Stimulated activated CD4-positive, alpha-beta T cell treated with anti-CD3 and anti-CD28 coated beads, Interleukin-4, amount 100 ng/mL, for 48 hours (primary cell): ENCODE data around the gene ZNF670.

Experiments
- DNase-seq, 2 donors: peaks; one replicate each; pipeline ENCODE4 v3.0.0-alpha.2; 2020; ENCODE audit warnings: low read depth in 2 of 2

Gene ZNF670

DNA sequence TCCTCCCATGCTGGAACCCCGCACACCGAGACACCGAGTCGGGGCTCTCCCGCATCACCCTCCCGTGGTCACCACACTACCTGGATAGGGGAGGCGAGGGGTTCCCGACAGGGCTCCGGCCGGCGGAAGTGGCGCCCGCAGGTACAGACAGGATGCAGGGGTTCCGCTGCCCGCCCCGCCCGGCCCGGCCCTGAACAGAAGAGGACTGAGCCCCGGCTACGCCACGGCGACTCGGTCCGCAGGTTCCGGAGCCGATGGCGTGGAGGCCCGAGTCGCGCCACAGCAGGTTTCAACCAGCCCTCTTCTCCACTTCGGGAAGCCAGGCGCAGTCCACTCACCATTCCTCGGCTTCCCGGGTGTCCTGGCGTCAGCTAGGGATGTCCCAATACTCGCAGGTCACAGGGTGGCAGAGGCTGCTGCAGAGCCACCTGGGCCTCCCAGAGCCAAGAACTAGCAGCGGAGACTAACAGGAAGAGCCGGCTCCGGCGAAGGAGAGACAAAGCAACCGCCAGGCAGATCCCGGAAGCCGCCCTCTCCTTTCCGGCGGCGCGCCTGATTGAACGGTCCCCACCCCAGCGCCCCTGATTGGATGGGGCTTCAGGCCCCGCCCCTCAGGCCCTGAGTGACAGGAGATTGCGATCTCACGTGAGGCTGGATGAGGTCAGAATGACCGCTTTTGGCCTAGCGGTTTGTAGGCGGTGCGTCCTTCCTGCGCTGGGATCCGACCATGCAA, 25.4 kb upstream of the ZNF670 start, which contains the start of gene ZNF669:
Gene ZNF669 (minus strand): TSS at position 498 of the 733 bp plus-strand sequence. CDS start 157 bp downstream, at position 341.
- DNase-seq, result peak; percentile 91 to 92

DNA sequence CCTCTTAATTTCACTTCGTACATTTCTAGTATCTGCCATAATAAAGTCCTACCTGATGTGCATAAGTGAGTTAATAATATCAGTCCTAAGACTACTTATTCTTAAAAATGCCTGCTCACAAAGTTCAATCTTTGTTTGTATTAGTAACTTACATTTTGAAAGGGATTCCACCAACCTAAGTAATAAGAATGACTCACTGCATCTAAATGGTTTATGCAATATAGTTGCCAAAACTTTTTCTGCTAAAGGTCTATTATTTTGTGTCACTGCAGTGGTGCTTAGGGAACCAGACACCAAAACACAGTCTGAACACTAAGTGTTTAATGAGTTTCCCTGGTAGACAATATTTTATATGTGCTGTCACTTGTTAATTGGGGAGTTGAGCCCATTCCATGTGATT, 23.8 kb upstream of the ZNF670 start:
- DNase-seq, result no peak

DNA sequence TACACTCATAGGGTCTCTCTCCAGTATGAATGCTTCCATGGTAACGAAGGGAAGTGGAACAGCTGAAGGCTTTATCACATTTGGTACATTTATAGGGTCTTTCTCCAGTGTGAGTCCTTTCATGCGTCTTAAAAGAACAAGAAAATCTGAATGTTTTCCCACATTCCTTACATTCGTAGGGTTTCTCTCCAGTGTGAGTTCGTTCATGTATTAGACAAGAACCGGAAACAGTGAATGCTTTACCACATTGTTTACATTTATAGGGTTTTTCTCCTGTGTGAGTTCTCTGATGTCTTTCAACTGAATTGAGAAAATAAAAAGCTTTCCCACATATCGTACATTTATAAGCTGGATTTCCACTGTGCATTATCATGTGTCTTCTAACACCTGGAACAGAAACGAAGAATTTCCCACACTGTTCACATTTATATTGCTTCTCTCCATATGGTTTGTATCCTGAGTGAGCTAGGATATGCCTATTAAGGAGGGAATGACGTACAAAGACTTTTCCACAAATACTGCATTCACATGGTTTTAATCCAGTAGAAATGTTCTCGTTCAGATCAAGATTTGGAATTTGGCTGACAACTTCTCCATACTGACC, 22.2 kb upstream of the ZNF670 start:
- DNase-seq, result no peak

DNA sequence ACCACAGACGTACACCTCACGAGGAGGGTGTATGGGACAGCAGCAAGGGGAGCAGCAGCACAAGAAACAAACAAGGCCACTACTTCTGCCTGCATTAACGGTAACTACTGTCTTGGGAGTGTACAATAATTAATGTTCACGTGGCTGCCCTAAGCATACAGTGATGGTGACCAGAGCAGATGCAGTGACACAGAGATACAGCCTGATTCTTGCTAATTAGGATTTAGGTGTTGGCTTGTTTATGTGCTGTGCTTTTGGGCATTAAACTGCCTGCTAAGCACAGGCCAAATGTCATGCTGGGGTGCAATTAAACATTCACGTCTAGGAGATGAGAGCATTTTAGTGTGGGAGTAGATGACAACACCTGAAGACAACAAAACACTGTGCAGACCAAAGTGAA, 18.3 kb upstream of the ZNF670 start:
- no peak for DNase-seq

DNA sequence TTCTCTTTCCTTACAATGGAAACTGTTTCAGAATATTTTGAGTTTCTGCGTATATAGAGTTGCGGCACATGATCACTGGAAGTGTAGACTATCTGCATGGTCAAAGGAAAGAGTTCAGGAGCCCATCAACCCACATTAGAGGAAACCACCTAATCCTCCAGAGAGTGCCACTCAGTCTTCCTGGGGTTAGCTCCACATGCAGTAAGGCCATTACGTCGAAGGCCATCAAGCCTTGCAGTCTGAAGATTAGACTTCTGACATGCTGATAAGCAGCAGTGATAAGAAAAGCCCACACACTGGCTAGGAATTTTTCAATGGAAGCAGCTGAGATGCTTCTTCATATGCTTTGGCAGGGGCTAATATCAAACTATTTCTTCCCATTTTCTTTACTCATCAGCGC, 17.9 kb upstream of the ZNF670 start:
- no peak for DNase-seq

GRCh38 chr1:247096112-247096511, 17.5 kb upstream of the ZNF670 start:
- DNase-seq, result no peak

DNA sequence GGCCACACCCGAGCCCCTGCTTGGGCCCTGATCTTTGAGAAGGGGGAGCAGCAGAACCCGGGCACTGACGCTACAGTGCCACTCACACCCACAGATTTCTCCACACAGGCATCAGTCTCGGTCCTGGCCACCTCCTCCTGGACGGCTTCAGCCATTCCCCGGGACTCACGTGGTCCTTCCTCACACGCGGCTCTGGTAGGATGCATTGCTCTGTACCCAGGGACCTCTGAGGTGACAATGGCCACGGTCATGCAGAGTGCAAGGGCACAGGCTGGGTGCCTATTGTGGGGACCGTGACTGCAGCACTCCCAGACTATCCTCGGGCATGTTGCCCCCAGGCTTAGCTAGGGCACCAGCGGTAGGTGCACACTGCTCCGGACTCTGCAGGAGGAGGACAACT, 11.8 kb upstream of the ZNF670 start:
- DNase-seq, result no peak

DNA sequence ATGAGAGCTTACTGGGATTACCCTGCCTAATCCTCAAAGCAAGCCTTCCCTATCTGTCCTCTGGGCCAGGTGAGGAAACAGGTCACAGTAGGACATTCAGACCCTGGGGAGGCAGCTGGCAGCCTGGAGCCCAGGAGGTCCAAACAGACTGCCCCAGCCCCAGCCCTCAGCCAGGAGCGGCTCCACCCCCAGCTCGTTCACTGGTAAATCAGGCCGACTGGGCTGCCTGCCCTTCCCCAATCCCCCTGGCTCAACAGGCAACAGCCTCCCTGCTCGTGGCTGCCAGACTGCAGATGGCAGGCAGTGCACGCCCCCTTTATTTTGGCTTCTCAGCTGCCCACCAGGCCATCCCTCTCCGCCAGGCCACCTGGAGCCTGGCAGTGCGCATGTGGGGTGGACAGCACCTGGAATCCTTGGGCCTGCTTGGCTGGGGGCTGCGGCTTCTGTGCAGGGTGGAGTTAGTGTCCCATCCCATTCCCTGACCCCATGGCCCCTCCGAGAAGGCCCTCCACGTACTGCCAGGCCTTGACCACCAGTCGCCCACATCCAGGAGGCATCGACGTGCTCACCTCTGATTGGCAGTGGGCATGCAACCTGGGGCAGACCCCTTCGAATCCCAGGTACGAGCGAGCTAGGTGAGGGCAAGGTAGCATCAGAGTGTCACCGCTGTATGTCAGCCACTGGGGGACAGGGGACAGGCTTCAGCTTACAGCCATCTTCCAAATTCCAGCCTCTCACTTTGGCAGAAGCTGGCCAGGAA, 11.2 kb upstream of the ZNF670 start:
- no peak for DNase-seq

GRCh38 chr1:247088967-247089366, 10.4 kb upstream of the ZNF670 start:
- DNase-seq, result no peak

GRCh38 chr1:247087256-247087655, 8.6 kb upstream of the ZNF670 start:
- no peak for DNase-seq

- no peak for DNase-seq
Observed at GRCh38 chr1:247085310-247085709, 6.7 kb upstream of the ZNF670 start.

DNA sequence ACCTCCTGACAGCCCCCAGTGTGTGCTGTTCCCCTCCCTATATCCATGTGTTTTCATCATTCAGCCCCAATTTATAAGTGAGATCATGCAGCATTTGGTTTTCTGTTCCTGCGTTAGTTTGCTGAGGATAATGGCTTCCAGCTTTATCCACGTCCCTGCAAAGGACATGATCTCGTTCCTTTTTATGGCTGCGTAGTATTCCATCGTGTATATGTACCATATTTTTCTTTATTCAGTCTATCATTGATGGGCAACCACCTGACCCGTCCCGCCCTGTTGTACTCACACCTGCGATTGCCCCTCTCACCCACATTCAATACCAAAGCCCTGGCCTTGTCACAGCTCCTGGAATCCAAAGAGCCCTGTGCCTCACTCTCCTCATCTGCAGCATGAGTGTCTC, 6.2 kb upstream of the ZNF670 start:
- DNase-seq, result no peak

DNA sequence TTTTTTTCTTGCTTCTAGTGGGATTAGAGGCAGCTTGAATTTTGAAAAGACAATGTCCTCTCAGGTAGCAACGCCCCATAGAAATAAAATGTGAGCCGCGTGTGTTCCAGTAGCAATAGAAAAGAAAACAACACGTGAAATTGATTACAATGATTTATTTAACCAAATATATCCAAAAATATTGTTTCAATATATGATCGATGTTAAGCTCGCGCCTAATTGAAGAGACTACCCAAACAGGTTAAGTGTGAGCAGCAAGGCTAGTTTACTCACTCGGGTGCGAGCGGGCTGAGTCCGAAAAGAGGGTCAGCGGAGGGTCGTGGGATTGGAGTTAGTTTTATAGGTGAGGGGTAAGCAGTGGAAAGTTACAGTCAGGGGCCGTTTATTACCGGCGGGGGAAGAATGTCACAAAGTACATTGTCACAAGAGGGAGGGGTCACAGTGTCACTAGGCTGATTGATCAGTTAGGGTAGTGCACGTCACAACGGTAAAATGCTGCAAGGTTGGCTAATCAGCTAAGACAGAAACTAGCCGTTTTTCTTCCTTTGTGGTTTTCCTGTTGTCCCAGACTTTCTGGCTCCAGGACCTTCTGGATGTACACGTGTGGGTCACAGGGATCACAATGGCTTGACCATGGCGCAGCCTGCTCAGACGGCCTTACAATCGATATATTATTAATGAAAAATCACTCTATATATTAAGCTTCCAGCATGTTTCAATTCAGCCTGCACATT, 697 bp upstream of the ZNF670 start:
- DNase-seq, result no peak

GRCh38 chr1:247077876-247078257, 744 bp downstream of the ZNF670 start:
- DNase-seq, result no peak

- DNase-seq, result no peak
Observed at GRCh38 chr1:247077213-247077612, 1.4 kb downstream of the ZNF670 start.

GRCh38 chr1:247070645-247071044, 8.0 kb downstream of the ZNF670 start:
- DNase-seq, result no peak

GRCh38 chr1:247064304-247064703, 14.3 kb downstream of the ZNF670 start:
- no peak for DNase-seq

GRCh38 chr1:247060771-247061170, 17.8 kb downstream of the ZNF670 start:
- DNase-seq, result no peak

DNA sequence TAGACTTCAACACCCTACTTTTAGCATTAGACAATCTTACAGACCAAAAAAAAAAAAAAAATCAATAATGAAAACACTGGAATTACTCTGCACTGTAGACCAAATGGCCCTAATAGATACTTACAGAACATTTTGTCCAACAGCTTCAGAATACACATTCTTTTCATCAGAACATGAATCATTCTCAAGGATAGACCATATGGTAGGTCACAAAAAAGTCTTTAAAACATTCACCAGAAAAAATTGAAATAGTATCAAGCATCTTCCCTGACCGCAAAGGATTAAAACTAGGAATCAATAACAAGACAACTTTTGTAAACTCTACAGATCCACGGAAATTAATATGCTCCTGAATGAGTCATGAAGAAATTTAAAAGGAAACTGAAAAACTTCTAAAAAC, 22.5 kb downstream of the ZNF670 start:
- no peak for DNase-seq

DNA sequence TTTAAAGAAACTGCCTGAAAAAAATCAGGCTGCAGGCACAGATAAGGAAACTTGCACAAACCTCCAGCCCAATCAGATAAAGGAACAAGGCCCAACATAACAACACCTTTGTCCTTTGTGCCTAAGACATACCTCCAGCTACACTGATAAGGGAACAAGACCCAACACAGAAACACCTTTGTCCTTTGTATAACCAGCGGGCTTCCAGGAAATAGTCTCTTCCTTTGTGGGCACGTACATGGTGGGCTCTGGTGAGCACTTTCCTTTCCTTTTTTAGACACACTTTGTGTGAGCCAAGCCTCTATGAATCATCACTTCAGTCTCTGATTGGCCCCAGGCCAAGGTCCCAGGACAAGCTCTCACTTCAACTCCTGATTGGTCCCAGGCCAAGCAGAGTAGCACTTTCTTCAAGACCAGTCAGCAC, 23.6 kb downstream of the ZNF670 start:
- DNase-seq, result no peak

- no peak for DNase-seq
Observed at GRCh38 chr1:247047702-247048101, 30.9 kb downstream of the ZNF670 start.

GRCh38 chr1:247047260-247047659, 31.4 kb downstream of the ZNF670 start:
- DNase-seq, result no peak
